Measurements from ENCODE around the gene PIF1. TPM values are rescaled to one million over a fixed set of nuclear protein-coding genes. Genes with fewer than 3 reads are reported as not detected.

PIF1 gene
- total RNA-seq, 1 experiment from 2014 or later, result 34.9 TPM

DNA sequence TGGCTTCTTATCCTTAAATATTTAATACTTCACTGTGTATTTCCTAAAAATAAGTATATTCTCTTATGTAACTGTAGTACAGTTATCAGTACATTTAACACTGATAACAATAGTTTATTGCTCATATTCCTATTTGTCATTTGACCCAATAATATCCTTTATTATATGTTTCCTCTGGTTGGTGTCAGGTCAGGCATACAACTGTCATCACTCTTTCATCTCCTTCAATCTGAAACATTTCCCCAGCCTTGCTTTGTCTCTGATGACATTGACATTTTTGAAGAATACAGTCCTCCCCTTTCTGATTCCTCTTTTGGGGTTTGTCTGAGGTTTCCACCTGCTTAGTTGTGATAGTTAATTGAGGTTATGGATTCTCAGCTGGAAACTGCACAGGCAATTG lies 44.1 kb upstream of the PIF1 start:
- ATAC-seq (no peak), DNase-seq (ENCODE audit: low read depth, low spot score) (no peak)
- Histone ChIP-seq H3K9me2 (ENCODE audit: insufficient read depth) (no peaks in the 10 kb centered on the region), H3K9ac (ENCODE audit: low read length) (no peak overlapping the region), H3K4me3 (replicated peaks in 1 of 2; ENCODE audit: low read depth in 1 of 2, low read length in 2 of 2) (no peak overlapping the region), H3K9me3 (ENCODE audit: control insufficient read depth in 1 of 2, insufficient read depth in 1 of 2, low read depth in 1 of 2, low read length in 2 of 2) (no peaks in the 10 kb centered on the region), H3K27ac (ENCODE audit: low read depth, low read length) (no peak overlapping the region), H2AFZ (ENCODE audit: low read depth, low read length, poor library complexity, severe bottlenecking) (no peak overlapping the region), H3K4me2 (ENCODE audit: low read length) (no peak overlapping the region), H3K27me3 (ENCODE audit: insufficient read depth, low read length) (no peaks in the 10 kb centered on the region), H4K20me1 (ENCODE audit: insufficient read depth) (no peaks in the 10 kb centered on the region), H3K4me1 (ENCODE audit: control insufficient read depth in 1 of 2, insufficient read depth in 2 of 2, low read length in 2 of 2) (no peaks in the 10 kb centered on the region), H3K79me2 (ENCODE audit: insufficient read depth, low read length) (no peaks in the 10 kb centered on the region), H3K36me3 (ENCODE audit: control insufficient read depth in 1 of 2, insufficient read depth in 2 of 2, low read length in 2 of 2) (no peaks in the 10 kb centered on the region; a peak in 1 of 4 replicates)
- CTCF ChIA-PET, result no interaction called here
- POLR2A ChIA-PET, result no interaction called here
- no peak for TF ChIP-seq JUND (IDR thresholded peaks at IDR 0.05)
- no peak for TF ChIP-seq RAD21 (IDR thresholded peaks at IDR 0.05; ENCODE audit: low read depth)
- TF ChIP-seq TCF7L2 (IDR thresholded peaks at IDR 0.05; ENCODE audit: borderline replicate concordance, extremely low read depth, insufficient read depth, insufficient read length), result no peak
- TF ChIP-seq SP1 (IDR thresholded peaks at IDR 0.05; ENCODE audit: low read depth), result no peak
- no peak for TF ChIP-seq FOSL1 (IDR thresholded peaks at IDR 0.05; ENCODE audit: low read depth)
- no peak for TF ChIP-seq SRF (IDR thresholded peaks at IDR 0.05; ENCODE audit: low read depth)
- TF ChIP-seq, protein P1, sequence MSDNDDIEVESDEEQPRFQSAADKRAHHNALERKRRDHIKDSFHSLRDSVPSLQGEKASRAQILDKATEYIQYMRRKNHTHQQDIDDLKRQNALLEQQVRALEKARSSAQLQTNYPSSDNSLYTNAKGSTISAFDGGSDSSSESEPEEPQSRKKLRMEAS (IDR thresholded peaks at IDR 0.05), result no peak
- TF ChIP-seq, protein P2, sequence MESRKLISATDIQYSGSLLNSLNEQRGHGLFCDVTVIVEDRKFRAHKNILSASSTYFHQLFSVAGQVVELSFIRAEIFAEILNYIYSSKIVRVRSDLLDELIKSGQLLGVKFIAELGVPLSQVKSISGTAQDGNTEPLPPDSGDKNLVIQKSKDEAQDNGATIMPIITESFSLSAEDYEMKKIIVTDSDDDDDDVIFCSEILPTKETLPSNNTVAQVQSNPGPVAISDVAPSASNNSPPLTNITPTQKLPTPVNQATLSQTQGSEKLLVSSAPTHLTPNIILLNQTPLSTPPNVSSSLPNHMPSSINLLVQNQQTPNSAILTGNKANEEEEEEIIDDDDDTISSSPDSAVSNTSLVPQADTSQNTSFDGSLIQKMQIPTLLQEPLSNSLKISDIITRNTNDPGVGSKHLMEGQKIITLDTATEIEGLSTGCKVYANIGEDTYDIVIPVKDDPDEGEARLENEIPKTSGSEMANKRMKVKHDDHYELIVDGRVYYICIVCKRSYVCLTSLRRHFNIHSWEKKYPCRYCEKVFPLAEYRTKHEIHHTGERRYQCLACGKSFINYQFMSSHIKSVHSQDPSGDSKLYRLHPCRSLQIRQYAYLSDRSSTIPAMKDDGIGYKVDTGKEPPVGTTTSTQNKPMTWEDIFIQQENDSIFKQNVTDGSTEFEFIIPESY (IDR thresholded peaks at IDR 0.05; ENCODE audit: extremely low read depth, insufficient replicate concordance, low read length), result no peak
- no peak for TF ChIP-seq CEBPB (IDR thresholded peaks at IDR 0.05; ENCODE audit: low read depth)
- TF ChIP-seq CBX3 (IDR thresholded peaks at IDR 0.05; ENCODE audit: low read depth), result no peak
- no peak for TF ChIP-seq EZH2 (IDR thresholded peaks at IDR 0.05)
- no peak for TF ChIP-seq ZNF274 (IDR thresholded peaks at IDR 0.05; ENCODE audit: low read depth, low read length)
- TF ChIP-seq, protein P3, sequence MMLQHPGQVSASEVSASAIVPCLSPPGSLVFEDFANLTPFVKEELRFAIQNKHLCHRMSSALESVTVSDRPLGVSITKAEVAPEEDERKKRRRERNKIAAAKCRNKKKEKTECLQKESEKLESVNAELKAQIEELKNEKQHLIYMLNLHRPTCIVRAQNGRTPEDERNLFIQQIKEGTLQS (IDR thresholded peaks at IDR 0.05), result no peak
- TF ChIP-seq EGR1 (IDR thresholded peaks at IDR 0.05; ENCODE audit: low read depth), result no peak
- no peak for TF ChIP-seq SIN3A (IDR thresholded peaks at IDR 0.05; ENCODE audit: low read depth)
- no TSS peak for BruUV-seq (replicated peaks)
- RAD21 ChIA-PET (ENCODE audit: low non-redundant PET in 1 of 2, low total read pairs in 2 of 2, uncharacterized antibody in 2 of 2, unreplicated experiment in 2 of 2), result no interaction called here
- intact Hi-C loops (cut with micrococcal nuclease), result no loop called here

Data from HCT116 (cell line).